NCI-H2196 (cell line): ENCODE results near the gene ZNF333.

Experiments used
- DNase-seq: peaks from one replicate; lab custom pipeline; 2025; ENCODE audit not compliant: unreplicated experiment; lab: John Stamatoyannopoulos, UW

The ZNF333 gene

DNA sequence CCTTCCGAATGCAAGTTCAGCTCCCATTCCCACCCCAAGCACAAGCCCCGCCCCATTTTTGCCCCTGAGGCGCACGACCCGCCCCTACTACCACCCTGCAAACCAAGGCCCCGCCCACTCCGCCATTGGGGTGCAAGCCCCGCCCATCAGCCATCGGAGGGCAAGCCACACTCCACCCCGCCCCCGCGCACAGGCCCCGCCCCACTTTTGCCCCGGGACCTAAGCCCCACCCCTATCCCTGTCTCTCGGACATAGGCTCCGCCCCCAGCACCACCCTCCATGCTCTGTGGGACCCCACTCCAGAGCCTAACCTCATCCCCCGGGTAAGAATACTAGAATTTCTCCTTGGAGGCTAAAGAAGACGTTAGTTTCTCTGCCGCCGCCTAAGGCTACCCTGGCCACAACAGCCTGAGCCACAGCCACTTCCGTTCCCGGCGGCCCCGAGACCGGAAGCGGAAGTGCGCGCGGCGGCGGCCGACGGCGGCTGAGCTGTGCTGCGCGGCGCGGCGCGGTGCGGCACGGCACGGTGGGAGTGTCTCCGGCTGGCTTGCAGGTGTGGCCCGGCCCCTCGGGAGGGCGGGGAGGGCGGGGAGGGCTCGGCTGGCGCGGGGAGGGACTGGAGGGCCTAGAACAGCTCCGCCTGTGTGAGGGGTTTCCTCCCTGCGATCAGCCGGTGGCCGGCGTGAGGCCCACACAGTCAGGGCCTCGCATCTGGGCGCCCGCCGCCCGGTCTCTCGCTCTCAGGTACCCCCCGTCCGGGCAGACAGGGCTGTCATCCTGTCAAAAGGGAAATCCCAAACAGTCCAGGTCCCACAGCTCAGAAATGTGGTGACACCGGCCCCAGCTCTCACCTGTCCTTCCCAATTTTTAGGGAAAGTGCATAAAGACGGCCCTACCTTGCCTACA is at the start of gene ZNF333:
Gene ZNF333 (plus strand): TSS at position 451 of the 906 bp plus-strand sequence. CDS start 3,444 bp downstream, outside the sequence.
- DNase-seq: peak; percentile 93

- no peak for DNase-seq
Observed at GRCh38 chr19:14648506-14648905, 41.3 kb upstream of the ZNF333 start.

- no peak for DNase-seq
Observed at GRCh38 chr19:14649020-14649419, 40.8 kb upstream of the ZNF333 start.

GRCh38 chr19:14650161-14650560 is 39.7 kb upstream of the ZNF333 start:
- no peak for DNase-seq

DNA sequence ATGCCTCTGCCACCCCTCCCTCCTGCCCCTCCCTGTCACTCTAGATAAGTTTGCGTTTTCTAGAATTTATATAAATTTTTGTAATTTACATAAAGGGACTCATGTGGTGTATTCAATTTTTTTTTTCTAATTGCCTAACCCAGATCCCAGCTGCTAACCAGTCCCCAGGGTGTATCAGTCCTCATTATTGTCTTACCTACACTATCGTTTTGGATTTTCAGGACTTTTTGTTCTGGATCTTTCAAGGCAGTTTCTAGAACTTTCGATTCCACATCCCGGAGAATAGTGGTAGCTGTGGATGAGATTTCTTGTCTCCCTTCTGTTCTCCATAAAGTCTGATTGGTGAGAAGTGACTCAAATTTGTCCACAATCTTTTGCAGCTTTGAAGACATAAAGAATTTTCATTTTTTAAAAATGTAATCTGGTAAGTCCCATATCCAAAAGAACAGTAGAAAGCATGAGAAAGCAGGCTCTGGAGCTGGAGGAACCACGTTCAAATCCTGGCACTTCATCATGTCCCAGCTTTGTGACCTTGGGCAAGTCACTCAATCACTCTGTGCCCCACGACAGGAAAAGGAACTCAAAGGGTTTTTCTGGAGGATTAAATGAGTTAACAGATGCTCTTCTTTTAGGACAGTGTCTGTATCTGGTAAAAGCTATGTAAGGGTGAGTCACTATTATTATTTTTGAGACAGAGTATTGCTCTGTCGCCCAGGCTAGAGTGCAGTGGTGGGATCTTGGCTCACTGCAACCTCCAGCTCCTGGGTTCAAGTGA is 34.9 kb upstream of the ZNF333 start:
- no peak for DNase-seq

- DNase-seq: no peak
Observed at GRCh38 chr19:14655726-14656125, 34.1 kb upstream of the ZNF333 start.

DNA sequence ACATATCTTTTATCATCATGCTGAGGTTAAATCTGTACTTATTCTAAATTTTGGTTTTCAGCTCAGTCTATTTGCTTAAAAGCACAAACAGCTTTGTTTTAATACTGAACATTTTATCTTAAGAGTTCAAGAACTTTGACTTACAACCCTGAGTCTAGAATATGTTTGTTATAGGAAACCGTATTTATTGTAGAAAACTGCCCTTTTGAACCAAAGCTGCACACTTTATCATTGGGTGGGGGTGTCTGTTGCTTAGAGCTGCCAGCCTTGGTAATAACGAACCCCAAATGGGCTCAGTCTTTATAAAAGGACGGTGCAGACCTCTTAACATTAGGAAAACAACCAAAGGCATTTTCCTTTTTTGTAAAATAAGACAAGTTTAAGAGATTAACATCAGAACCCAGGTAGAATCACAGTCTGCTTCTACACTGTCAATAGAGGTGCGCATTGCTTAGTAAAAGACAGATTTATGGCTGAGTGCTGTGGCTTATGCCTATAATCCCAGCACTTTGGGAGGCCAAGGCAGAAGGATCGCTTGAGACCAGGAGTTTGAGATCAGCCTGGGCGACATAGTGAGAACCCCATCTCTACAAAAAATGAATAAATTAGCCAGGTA is 29.9 kb upstream of the ZNF333 start:
- no peak for DNase-seq

GRCh38 chr19:14661372-14661924 is 28.4 kb upstream of the ZNF333 start:
- no peak for DNase-seq

DNA sequence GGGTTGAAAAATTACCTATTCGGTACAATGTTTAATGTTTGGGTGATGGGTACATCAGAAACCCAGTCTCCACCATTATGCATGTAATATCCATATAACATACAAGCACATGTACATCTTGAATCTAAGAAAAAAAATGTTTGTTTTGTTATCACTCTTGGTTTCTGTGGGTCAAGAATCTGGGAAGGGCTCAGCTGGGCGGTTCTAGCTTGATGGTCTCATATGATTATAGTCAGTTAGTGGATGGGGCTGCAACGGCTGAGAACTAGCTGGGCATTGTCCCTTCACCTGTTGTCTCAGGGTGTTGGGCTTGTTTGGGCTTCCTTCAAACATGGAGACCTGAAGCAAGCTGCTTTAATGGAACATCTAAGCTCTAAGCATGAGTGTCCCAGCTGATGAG is 19.9 kb upstream of the ZNF333 start:
- no peak for DNase-seq

- no peak for DNase-seq
Observed at GRCh38 chr19:14670408-14670807, 19.4 kb upstream of the ZNF333 start.

GRCh38 chr19:14672188-14672872 is 17.5 kb upstream of the ZNF333 start:
- DNase-seq: no peak

DNA sequence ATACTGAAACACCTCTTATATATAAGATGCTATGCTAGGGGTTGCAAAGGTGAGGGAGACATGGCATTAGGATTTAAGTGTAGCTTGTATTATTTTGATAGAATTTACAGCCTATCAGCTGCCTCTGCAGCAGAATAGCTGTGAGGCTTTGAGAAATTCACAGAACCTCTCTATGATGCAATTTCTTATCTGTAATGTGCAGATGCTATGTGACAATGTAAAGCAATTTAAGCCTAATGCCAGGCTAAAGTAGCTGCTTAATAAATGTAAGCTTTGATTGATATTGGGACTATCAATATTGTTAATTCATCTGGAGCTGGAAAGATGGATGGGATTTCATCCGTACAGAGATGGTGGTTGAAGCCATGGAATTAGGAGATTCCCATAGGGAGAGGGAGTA is 16.8 kb upstream of the ZNF333 start:
- no peak for DNase-seq

GRCh38 chr19:14674764-14675163 is 15.1 kb upstream of the ZNF333 start, which contains the start of gene ADGRE3:
Gene ADGRE3 (minus strand): TSS chr19:14674844. CDS start chr19:14674770, 74 bp downstream.
- DNase-seq: no peak

- no peak for DNase-seq
Observed at GRCh38 chr19:14676762-14677161, 13.1 kb upstream of the ZNF333 start.

DNA sequence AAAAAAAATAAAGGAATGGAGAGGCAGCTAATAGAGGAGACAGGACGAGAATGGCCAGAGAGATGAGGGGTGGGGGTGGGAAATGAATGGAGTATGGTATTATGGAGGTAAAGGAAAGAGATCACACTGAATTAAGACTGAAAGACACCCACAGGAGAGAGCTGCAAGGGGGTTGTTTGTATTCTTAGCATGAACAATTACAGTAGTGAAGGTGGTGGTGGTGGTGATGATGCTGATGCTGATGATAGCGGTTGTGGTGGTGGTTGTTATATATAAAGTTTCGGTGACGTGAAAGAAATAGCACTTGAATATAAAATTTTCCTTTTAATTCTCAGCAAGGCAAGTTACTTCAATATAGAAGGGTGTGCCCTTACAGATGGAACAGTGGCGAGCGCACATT is 12.4 kb upstream of the ZNF333 start:
- DNase-seq: no peak

DNA sequence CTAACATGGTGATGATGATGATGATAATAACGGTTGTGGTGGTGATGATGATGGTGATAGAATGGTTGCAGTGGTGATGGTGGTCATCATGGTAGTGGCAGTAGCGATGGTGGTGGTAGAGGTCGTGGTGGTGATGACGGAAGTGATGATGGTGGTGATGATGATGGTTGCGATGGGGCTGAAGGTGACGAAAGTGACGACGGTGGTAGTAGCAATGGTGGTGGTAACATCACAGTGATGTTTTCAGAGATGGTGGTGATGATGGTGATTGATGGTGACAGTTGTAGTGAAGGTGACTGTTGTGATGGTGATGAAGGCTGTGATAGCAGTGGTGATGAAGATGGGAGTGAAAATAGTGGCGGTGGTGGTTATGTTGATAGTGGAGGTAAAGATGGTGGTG is 11.6 kb upstream of the ZNF333 start:
- DNase-seq: no peak

DNA sequence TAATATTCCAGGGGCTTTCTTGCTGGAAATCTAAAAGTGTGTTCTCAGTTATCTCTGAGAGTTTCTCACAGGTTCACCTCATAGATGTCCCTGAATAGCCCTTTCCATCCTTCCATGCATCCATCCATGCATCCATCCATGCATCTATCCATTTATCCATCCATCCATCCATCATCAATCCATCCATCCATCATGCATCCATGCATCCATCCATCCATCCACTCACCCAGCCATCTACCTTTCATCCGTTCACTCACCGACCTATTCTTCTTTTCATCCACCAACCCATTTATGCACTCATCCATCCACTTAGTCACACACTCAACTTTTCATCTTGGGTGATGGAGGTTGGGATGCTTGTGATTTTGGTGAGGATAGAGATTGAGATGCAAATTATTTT is 7.8 kb upstream of the ZNF333 start:
- no peak for DNase-seq

- no peak for DNase-seq
Observed at GRCh38 chr19:14683439-14683838, 6.4 kb upstream of the ZNF333 start.

GRCh38 chr19:14686411-14686810 is 3.4 kb upstream of the ZNF333 start:
- peak; percentile 4 for DNase-seq

DNA sequence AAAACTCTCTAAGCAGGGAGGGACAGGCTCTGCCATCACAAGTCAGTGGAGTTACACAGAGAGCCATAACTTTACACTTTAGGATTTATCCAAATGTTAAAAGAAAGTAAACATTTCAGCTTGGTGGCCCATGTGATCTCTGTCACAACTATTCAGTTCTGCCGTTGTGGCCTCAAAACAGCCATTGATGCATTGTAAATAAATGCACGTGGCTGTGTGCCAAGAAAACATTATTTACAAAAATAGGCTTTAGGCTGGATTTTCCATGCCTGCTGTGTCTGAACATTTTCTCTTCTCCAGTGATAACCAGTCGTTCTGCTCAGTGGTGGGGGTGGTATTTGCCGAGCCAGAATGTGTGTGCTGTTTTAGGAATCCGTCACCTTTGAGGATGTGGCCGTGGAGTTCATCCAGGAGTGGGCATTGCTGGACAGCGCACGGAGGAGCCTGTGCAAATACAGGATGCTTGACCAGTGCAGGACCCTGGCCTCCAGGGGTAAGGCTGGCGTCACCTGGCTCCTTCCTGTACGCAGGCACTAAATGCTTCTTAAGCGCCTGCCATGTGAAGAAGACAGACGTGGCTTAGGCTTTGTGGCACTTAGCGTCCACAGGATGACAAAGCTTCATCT is 4.9 kb downstream of the ZNF333 start:
- no peak for DNase-seq
